Right cardiac atrium (tissue), 5 donors: ENCODE results near the gene REEP3. TPM values are rescaled to one million over a fixed set of nuclear protein-coding genes. Genes with fewer than 3 reads are reported as not detected.
"Not testable (repeated sequence)": the region's sequence is repeated elsewhere in the genome, so short reads cannot be mapped to it uniquely, and the experiment has no call there.

Experiments used
- ATAC-seq, 2 donors: fragments of 200-7000 bp; cut with Tn5 transposase; one replicate each; pipeline versions ENCODE4 v1.8.0 to v1.9.1; 2020; ENCODE audit warnings: moderate library complexity in 2 of 2, mild to moderate bottlenecking in 1 of 2
- DNase-seq, 3 donors: peaks; one replicate each; pipeline ENCODE4 v3.0.0-alpha.2; 2020
- H3K27ac ChIP-seq: one replicate; pipeline ENCODE4 v1.5.1; 2013; ENCODE audit warnings: mild to moderate bottlenecking, low read length, control low read depth, moderate library complexity
- H3K27me3 ChIP-seq: one replicate; pipeline ENCODE4 v1.6.1; 2013; ENCODE audit not compliant: control insufficient read depth, insufficient read depth
- H3K4me1 ChIP-seq: one replicate; pipeline ENCODE4 v1.6.1; 2013; ENCODE audit warnings: low read length; ENCODE audit not compliant: control insufficient read depth, insufficient read depth
- H3K4me3 ChIP-seq: one replicate; pipeline ENCODE4 v1.5.1; 2013; ENCODE audit warnings: low read length, control low read depth
- H3K9me3 ChIP-seq: one replicate; pipeline ENCODE4 v1.6.1; 2013; ENCODE audit warnings: low read length; ENCODE audit not compliant: control insufficient read depth
- WGBS: extraction: QIAGEN DNeasy Blood & Tissue Kit; methylation state at CpG from one replicate; pipeline ENCODE4 v1.1.7; 2013; 5-methylcytosine and 5-hydroxymethylcytosine counted together
- intact Hi-C, 4 donors: fragments of 100-400 bp; cut with DNase I; formaldehyde crosslinking; loops; one replicate each; pipeline versions ENCODE4 v1.11.0 to v1.14.0; 2022 to 2023
- polyA plus RNA-seq: library from polyadenylated mRNA; stranded (reverse); fragments of 200-250 nt; gene quantifications from one replicate; pipeline ENCODE4 v1.2.3, GENCODE V29; 2013
- total RNA-seq, 4 donors: library from RNA; stranded (reverse); fragmentation: NEBNext Ultra II Directional; extraction: Animal tissue kit (Norgen Biotek cat#: 25700); gene quantifications; one replicate each; pipeline ENCODE4 v1.2.1, GENCODE V29; 2021
- donor health status: healthy with polysubstance abuse.
- donor health status: DM: no; HTN: yes; CAD: no.
- donor health status: DM: no; HTN: no; CAD: no.
- donor health status: DM: no; HTN: yes; CAD: no; lungs with severe emphysema.
- donor health status: DM: yes; HTN: yes; CAD: no.

REEP3 gene
- total and polyA plus RNA-seq, 5 donors: 11.9 to 29.7 (median 23.0) TPM

DNA sequence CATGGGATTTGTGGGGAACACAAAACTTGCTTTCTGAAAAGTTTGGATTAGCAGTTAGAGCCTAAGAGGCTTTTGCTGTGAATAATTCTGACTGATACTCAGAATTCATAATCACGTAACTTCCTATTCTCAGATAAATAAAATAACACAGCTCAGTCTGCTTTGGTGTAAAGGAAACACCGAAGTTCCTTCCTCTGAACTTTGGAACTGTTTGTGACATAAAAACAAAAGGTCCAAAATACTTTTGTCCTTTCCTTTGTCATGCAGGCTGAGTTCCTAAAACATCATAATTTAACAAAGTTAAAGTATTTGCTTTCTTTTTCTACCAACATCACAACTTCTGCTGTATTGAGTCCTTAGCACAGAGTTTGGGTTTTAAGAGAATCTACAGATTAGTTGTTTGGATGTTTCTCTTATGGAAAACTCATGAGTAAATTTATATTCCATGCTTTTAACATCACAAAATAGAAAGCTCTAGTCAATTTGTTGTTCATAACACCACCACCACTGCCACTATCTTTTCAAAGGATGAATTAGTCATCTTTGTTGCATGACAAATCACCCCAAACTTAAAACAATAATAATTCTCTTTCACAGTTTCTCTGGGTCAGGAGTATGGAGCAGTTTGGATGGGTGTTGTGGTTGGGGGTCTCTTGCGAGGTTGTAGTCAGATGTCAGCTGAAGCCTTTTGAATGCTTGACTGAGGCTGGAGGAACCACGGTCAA is 123.4 kb downstream of the REEP3 start:
- H3K27ac ChIP-seq: peak overlapping the region; percentile 94

DNA sequence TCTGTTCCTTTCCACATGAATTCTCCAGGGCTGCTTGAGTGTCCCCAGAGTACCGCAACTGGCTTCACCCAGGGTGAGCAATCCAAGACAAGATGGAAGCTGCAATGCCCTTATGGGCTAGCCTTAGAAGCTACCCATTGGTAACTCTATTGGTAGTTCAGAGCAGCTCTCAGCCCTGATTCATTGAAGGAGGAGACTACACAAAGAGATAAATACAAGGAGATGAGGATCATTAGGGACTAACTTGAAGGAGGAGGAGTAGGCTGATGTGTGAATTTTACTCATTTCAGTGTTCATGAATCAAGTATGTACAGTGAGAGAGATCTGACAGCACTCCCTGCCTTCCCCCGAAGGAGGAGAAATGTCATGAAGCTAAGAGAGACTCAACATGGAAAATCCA is 124.0 kb downstream of the REEP3 start:
- Histone ChIP-seq H3K9me3 (no peaks in the 10 kb centered on the region), H3K27me3 (no peaks in the 10 kb centered on the region), H3K4me1 (peaks cover 5% of the 10 kb centered on the region), H3K27ac (peak overlapping the region; percentile 94), H3K4me3 (no peak overlapping the region)
- intact Hi-C loops: no loop called here
- DNase-seq (no peak), ATAC-seq (no peak)
- 95% methylated on average over 2 of the region's 2 CpGs for WGBS

More for the DNA sequence above, 123.4 kb downstream of the REEP3 start:
- Histone ChIP-seq H3K4me3 (no peak overlapping the region), H3K9me3 (no peaks in the 10 kb centered on the region), H3K27me3 (no peaks in the 10 kb centered on the region), H3K4me1 (peaks cover 5% of the 10 kb centered on the region)
- 69% methylated on average over 4 of the region's 4 CpGs for WGBS
- intact Hi-C loops: loop anchor here in 1 of 4 donors (5.0 kb wide), 1 partner anchor 73 kb away; no protein-coding TSS in a partner anchor
- DNase-seq (no peak), ATAC-seq (peak; percentile 50 to 85)

- DNase-seq: no peak
- Histone ChIP-seq H3K4me3 (no peak overlapping the region), H3K4me1 (peaks cover 5% of the 10 kb centered on the region), H3K27me3 (no peaks in the 10 kb centered on the region), H3K9me3 (no peaks in the 10 kb centered on the region), H3K27ac (no peak overlapping the region)
- intact Hi-C loops: no loop called here
- 94% methylated on average over 2 of the region's 2 CpGs for WGBS
- no peak for ATAC-seq
Measured at GRCh38 chr10:63646491-63646890, 125.3 kb downstream of the REEP3 start.

GRCh38 chr10:63651864-63652263 is 130.7 kb downstream of the REEP3 start:
- Histone ChIP-seq H3K4me3 (no peak overlapping the region), H3K27ac (no peak overlapping the region), H3K9me3 (no peaks in the 10 kb centered on the region), H3K4me1 (no peaks in the 10 kb centered on the region), H3K27me3 (no peaks in the 10 kb centered on the region)
- DNase-seq (no peak), ATAC-seq (no peak)
- intact Hi-C loops: no loop called here
- 51% methylated on average over 5 of the region's 5 CpGs for whole genome bisulfite sequencing

DNA sequence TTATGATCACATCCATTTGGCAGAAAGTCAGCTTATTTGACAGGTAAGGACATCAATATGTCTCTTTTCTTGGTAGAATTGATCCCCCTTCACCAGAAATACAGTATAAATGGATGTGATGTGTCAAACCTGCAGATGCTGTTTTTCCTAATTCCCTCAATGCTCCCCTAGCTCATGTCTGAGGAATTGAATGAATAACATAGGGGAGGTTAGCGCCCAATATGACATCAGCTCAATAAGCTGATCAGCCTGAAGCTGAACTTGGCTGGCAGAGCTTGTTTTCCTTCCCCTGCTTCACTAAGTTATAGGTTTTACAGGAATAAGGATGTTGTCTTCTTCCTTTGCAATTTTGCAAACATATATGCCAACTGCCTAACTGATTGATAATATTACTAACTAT is 132.5 kb downstream of the REEP3 start:
- intact Hi-C loops: no loop called here
- no peak overlapping the region for H3K4me3 ChIP-seq
- H3K4me1 ChIP-seq: no peaks in the 10 kb centered on the region
- ATAC-seq (no peak), DNase-seq (no peak)
- H3K9me3 ChIP-seq: no peaks in the 10 kb centered on the region
- H3K27ac ChIP-seq: no peak overlapping the region
- no peaks in the 10 kb centered on the region for H3K27me3 ChIP-seq
- 88% methylated on average over 1 of the region's 1 CpG for WGBS

- Histone ChIP-seq H3K27me3 (no peaks in the 10 kb centered on the region), H3K27ac (no peak overlapping the region), H3K9me3 (no peaks in the 10 kb centered on the region), H3K4me1 (no peaks in the 10 kb centered on the region), H3K4me3 (no peak overlapping the region)
- intact Hi-C loops: no loop called here
- DNase-seq (no peak), ATAC-seq (no peak)
- WGBS: 60% methylated on average over 4 of the region's 4 CpGs
Measured at GRCh38 chr10:63657761-63658160, 136.6 kb downstream of the REEP3 start.

- intact Hi-C loops, H3K4me3 ChIP-seq, H3K4me1 ChIP-seq, H3K27ac ChIP-seq, H3K9me3 ChIP-seq, H3K27me3 ChIP-seq: not testable (repeated sequence)
- peak in 1 of 2 donors; percentile 92 for ATAC-seq
- 88% methylated on average over 8 of the region's 8 CpGs for WGBS
- peak in 1 of 3 donors; percentile 26 for DNase-seq
Measured at GRCh38 chr10:63660941-63661340, 139.7 kb downstream of the REEP3 start.

DNA sequence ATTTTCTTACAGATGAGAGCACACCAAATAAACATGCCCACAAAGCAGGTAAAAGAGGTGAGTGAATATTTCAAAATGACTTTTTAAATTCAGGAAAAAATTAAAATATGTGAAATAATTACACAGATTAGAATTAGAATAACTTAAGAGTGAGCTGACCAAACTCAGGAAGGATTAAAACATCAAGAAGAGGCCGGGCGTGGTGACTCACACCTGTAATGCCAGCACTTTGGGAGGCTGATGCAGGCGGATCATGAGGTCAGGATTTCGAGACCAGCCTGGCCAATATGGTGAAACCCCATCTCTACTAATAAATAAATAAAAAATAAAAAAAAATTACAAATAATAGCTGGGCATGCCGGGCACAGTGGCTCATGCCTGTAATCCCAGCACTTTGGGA is 140.1 kb downstream of the REEP3 start:
- H3K27ac ChIP-seq: no peak overlapping the region
- H3K9me3 ChIP-seq: no peaks in the 10 kb centered on the region
- no peak overlapping the region for H3K4me3 ChIP-seq
- WGBS: 97% methylated on average over 5 of the region's 5 CpGs
- peak in 1 of 2 donors; percentile 71 for ATAC-seq
- no peak for DNase-seq
- H3K27me3 ChIP-seq: no peaks in the 10 kb centered on the region
- intact Hi-C loops: no loop called here
- H3K4me1 ChIP-seq: peaks cover 1% of the 10 kb centered on the region

DNA sequence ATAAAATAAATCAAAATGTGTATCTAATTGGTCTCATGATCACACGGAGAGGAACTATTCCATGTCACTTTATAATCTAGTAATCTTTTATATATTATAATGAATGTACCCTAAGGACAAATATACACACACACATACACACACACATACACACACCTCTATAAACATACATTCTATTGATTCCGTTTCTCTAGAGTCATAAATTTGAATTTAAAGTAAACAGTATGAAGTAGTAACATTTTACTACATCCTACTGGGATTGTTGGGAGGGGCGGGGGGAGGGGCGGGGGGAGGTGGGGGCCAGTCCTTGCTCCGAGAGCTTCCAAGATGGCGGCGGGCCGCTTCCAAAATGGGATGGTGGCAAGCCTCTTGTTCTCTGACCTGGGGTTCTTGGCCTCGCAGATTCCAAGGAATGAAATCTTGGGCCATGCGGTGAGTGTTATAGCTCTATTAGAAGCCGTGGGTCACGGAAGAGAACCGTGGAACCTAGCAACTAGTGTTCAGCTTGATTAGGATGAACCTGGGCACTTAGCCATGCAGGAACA is 143.2 kb downstream of the REEP3 start:
- Histone ChIP-seq H3K27ac (no peak overlapping the region), H3K27me3 (no peaks in the 10 kb centered on the region), H3K4me3 (no peak overlapping the region), H3K9me3 (no peaks in the 10 kb centered on the region), H3K4me1 (peaks cover 1% of the 10 kb centered on the region)
- intact Hi-C loops: no loop called here
- DNase-seq (no peak), ATAC-seq (no peak)
- 96% methylated on average over 13 of the region's 13 CpGs for WGBS

DNA sequence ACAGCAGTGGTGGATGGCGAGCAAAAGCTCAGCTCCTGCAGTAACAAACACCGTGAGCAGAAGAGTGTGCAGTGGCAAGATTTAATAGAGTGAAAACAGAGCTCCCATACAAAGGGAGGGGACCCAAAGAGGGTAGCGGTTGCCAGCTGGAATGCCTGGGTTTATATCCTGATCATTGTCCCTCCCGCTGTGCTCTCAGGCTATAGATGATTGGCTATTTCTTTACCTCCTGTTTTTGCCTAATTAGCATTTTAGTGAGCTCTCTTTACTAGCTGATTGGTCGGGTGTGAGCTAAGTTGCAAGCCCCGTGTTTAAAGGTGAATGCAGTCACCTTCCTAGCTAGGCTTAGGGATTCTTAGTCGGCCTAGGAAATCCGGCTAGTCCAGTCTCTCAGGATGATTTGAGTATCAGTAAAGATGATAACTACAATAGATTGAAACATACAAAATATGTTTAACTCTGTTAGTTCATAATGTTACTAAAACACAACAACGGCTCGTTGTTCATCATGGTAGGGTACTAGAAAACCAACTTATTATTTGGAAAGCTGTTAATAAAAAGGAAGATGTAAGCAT is 143.9 kb downstream of the REEP3 start:
- H3K4me1 ChIP-seq, ATAC-seq, H3K4me3 ChIP-seq, H3K9me3 ChIP-seq, H3K27me3 ChIP-seq, H3K27ac ChIP-seq, intact Hi-C loops, DNase-seq: not testable (repeated sequence)
- WGBS: 94% methylated on average over 10 of the region's 10 CpGs

- Histone ChIP-seq H3K9me3 (no peaks in the 10 kb centered on the region), H3K4me3 (no peak overlapping the region), H3K27me3 (no peaks in the 10 kb centered on the region), H3K27ac (no peak overlapping the region), H3K4me1 (peaks cover 3% of the 10 kb centered on the region)
- ATAC-seq (no peak), DNase-seq (no peak)
- 79% methylated on average over 4 of the region's 4 CpGs for WGBS
- intact Hi-C loops: no loop called here
Measured at GRCh38 chr10:63665670-63666134, 144.5 kb downstream of the REEP3 start.
